HG02798 (cell line): ENCODE results near the gene FERD3L.

Experiments
- ATAC-seq: cut with Tn5 transposase; IDR thresholded peaks from one replicate; pipeline ENCODE4 v1.9.1; 2021; ENCODE audit warnings: mild to moderate bottlenecking; ENCODE audit not compliant: unreplicated experiment, poor library complexity

The FERD3L gene

DNA sequence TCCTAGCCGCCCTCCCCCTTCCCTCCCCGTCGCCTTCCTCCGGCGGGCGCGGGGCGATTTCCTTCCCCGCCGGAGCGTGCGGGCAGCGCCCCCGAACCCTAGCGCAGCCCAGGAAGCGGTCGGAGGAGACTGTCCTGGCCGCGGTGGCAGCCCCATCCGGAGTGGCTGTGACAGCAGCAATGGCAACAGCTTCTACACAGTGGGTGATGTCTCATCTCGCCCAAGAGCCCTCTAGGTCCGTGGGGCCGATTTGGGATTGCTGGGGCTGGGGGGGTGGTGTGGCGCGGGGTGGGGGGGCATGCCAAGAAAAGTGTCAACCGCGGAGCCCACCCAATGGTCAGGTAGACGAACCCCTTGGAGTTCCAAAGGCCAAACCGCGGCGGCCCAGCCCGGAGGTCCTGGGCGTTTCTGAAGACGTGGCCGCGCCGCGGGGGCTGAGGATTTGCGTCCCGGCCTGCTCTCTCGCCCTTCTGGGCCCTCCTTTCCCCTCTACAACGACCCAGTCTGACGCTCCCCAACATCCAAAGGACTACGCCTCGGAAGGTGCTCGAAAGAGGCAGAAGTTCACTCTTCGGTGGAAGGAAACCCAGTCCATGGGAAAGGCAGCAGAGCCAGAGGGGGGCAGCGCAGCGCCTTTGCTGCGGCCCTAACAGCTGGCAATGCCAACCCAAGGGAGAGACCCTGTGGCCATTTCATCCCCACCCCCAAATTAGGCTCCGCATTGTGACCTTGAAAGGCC is 27.2 kb downstream of the FERD3L start:
- no peak for ATAC-seq

DNA sequence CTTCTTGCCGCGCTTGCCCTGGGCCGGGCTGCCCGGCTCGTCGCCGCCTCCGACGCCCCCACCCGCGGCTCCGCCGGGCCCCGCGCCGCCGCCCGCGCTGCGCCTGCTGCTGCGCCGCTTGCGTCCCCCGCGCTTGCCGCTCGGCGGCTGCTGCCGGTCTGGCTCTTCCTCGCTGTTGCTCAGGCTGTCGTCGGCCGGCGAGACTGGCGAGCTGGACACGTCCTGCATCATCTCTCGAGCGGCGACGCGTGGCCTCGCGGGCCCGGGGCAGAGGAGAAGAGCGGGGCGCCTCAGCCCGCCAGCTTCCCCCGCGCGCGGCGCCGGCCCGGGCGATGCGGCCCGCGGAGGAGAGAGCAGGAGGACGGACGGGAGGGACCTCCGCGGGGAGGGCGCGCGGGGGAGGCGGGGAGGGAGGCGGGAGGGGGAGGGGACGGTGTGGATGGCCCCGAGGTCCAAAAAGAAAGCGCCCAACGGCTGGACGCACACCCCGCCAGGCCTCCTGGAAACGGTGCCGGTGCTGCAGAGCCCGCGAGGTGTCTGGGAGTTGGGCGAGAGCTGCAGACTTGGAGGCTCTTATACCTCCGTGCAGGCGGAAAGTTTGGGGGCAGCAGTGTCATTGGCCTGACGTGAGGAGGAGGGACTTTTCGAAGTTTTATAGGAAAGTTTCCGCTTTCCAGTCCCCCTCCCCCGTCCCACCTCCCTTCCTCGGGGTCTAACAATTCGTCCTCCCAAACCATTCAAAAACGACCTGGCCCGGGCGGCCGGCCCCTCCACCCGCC is 27.9 kb downstream of the FERD3L start, which contains the start of gene TWIST1:
TWIST1 (minus strand) TSS at position 546 of the 779 bp plus-strand sequence; CDS start at position 231, 315 bp downstream.
- peak; percentile 43 for ATAC-seq

DNA sequence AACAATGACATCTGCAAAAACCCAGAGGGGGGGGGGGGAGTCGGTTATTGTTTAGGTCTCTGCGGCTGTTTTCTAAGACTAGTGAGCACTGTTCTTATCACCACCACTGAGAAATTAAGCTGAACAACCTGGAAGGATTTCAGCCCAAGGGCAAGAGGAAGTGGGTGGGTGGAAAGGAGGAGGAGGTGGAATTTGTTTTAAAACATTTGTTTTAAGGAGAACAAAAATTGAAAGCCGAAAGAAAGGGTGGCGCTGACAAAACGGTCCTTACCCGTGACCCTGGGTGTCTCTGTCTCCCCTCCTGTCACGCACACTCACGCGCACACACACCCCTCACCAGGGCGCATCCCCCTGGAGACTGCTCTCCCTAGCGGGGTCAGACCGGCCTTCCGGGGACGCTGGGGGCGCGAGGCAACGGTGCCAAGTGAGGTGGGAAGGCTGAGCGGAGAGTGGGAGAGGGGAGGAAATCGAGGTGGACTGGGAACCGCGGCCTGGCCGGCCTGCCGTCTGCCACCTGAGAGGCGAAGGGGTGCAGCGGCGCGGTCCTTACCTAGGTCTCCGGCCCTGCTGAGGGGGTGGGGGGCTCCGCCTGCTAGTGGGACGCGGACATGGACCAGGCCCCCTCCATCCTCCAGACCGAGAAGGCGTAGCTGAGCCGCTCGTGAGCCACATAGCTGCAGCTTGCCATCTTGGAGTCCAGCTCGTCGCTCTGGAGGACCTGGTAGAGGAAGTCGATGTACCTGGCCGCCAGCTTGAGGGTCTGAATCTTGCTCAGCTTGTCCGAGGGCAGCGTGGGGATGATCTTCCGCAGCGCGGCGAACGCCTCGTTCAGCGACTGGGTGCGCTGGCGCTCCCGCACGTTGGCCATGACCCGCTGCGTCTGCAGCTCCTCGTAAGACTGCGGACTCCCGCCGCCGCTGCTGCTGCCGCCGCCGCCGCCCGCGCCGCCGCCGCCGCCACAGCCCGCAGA is 28.8 kb downstream of the FERD3L start:
- ATAC-seq, result peak; percentile 30

DNA sequence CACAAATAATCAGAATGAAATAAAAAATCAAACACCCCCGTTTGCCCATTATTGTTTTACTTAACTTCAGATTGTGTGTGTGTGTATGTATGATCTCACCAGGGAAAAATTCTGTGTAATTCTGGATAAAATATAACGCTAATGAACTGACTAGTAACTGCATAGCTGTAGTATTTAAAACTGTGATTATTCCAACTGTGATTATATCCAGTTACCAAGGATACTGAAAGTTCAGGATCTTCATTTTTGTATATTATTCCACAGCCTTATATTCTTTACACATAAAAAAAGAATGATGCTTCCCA is 30.7 kb downstream of the FERD3L start:
- ATAC-seq, result no peak

DNA sequence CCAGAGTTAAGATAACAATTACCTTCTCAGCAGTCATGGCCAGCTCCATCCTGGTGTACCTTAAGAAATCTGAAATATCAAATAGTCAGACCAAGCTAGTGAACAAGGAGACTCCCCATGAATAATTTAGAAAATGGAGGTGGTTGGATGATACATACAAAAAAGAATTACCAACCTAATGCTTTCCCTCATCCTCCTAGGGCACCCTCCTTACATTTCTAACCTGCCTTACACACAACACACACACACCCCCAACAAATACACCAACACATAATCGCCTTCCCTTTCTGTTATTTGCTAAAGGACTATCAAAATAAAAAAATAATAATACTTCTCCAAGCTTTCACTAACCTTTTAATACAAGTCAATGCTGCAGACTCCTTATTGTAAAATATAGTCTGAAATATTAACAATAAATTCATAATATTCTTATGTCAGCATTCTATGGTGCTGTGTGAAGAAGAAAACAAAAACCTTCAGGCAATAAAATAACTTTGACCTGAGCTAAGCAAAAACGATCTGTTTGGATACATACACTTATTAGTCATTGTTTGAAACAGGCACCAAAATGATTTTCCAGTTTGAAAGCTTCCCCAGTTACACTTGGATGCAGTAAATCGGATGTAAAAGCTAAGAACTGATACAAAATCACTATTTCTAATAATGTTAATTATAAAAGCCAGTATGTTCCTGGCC is 31.2 kb downstream of the FERD3L start:
- ATAC-seq, result no peak

DNA sequence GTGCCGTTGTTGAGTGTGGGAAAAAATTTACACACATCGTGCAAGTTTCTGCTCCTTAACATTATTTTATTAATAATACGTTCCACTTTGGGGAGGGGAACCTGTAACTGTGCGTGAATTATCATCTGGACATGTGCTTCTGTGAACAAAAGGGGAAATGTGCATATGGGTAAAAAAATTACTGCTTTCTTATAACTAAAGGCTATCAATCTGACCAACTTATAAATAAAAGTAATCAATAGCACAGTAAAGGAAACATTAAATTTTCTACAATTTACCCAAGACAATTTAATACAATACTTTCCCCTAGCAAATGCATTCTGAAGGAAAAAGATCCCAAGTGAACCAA is 32.2 kb downstream of the FERD3L start:
- no peak for ATAC-seq

DNA sequence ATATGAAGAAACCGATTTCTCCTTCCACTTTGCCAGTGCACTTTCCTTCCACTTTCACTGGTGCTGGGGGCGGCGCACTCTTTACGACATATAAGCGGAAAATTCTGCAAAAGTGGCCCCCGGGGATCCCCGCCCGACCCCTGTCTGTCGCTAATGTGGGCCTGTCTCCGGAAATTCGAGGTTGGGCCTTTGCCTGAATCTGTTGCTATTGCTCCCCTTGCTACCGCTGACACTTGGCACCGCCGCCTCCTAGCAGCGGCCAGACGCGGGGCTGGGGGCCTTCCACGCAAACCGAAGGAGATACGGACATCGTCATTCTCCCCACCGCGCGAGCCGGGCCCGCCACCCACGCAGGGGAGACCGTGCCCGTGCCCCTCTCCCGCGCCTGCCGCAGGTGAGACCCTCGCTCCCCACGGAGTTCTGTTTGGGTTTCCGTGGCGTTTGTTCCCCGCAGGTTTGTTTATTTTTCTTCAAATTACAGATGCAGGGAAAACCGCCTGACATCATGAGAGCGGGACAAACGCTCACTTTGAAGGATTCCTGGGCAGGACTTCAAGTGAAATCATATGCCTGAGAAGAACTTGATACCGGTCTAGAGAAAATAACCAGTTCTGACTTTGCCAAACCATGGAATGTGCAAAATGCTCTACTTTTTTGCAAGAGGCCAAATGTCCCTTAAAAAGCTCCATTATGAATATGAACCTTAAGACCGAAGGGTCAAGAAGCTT is 32.8 kb downstream of the FERD3L start:
- no peak for ATAC-seq

DNA sequence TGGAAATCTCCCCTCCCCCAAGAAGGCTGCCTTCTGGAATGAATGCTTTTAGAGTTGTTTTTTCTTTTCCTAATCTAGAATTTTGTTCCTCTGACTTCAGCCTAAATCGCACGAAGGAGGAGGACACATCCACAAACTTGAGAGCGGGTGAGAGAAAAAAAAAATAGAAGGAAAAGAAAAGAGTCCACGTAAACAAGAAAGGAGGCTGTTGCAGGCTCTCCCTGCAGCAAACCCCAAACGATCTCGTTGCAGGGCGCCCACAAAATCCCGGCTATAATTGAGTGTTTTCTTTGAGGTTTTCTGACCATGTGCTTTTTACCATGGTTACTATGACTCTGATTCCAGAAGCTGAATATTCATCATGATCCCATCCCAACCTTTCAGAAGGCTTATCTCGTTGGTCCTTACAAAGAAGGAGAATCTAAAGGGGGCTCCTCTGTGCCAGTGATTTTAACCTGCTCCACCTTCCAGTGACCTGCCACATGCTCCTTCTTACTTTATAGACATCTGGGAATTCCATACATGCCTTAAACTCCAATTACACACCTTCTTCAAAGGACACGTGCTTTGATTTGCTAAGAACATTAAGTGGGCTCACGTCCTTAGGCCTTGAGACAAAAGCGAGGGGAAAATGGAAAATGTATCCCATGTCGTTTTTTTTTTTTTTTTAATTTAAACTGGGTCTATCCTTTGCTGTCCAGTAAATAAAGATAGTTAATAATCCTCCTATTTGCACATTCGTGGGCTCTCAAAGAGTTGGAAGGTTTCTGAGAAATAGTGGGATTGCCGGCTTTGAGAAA is 33.5 kb downstream of the FERD3L start:
- no peak for ATAC-seq

DNA sequence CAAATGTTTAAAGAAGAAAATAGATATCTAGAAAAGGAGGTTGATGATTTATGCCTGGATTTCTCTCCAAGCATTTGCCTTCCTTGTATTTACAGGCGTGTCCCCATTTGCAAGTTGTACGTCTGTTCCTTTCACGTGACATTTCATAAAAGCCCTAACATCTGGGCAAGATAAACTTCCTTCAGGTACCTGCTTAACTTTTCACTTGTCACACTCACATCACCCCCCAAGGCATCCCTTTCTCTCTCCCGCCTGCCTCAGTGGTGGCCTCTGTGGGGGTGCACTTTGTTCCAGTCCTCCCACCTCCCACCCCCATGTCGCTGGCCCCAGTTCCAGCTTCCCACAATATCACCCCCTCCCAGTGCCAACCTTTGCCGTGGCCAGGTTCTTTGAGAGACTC is 34.4 kb downstream of the FERD3L start:
- ATAC-seq, result no peak

DNA sequence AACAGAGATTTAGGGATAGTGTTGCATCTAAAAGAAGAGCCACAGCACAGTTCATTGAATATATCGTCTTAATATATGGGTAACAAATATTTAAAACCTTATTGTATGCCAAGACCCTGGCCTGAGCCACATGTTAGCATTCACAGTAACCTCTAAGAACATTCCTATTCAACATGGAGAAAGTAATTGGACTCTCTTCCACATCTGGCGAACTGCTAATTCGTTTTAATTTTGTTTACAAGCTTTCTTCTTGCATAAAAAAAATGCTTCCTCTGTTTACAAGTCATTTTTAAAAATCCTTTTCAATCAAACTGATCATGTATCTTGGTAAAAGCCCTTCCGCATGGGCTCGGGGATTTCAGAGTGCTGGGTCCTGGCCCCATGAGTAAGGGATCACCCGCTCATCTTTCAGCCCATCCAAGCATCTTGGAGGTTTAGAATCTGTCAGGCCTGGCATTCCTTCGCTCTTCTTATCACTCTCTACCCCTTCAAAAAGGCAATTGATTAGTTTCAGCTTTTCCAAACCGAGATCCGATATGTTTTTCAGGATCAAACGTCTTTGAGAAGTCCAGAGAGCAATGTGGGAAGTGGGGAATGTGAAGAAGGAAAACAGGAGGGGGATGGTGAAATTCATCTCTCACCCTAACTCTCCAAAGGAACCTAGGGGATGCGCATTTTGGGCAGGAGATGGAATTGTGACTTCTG is 35.0 kb downstream of the FERD3L start:
- ATAC-seq, result no peak

DNA sequence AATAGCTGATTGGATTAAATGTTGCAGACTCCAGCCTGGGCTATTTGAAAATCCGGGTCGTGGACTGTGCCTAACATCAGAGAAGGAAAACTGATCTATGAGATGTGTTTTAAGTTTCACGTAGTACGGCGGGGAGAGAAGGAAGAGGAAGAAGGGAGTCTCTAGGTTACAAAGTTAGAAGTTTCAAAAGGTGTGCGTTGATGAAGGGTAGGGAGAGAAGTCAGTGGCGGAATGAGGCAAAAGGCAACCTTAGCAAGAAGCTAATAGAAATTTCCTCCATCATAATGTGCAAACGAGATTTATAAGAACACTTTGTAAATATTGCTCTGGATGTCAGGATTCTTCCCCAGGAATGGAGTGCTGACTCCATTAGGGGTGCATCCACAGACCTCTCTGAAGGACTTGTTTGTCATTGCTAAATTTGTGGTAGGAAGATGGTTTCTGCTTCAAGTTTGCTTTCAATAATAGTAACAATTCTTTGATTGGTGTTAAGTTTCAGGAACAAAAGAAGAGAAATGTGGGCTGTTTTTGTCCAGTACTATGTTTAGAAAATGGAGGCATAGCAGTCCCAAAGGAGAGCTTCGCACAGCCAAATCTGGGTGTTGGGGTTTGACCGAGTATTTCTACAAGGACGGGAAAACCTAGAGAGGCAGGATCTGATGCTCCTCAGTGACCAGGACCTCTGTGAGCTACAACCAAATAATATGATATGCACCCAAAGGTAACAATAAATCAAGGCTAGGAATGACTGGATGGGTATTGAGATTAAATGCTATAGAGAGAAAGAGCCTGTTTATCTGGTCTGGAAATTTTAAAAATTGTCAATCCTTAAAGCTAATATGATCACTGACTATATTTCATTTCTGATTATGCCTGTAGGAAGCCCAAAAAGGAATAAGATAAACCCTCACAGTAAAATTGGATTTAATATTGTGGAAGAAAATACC is 35.9 kb downstream of the FERD3L start:
- no peak for ATAC-seq

DNA sequence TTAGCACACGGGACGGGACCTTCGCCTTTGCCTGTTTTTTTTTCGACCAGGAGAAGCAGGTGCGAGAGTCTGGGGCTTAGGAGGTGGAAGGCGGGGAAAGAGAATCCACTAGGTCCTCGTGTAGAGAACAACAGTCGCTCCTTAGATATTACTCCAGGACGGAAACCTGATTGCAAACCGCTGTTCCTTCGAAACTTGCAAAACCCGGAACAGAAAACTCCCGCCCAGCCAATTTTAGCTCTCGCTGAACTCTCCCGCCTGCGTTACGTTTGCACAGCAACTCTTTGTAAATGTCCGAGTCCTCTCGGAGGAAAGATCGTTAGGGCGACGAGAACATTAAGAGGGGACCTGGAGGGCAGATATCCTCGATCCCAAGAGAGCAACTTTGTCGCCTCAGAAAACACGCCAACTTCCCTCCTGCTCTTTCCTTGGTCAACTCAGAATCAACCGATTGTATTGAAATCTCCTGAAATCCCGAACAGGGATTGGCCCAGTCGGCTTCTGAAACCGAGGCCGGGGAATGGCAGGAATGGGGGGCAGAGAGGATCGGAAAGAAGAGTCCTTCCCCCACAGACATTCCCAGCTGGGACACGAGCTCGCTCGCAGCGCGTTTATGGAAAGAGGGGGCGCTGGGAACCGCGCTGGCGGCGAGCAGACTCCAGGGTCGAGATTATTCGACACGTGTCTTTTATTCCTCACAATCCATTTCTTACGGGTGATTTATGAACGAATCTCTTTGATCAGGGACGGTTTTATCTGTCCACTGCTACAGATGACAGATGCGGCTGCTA is 37.7 kb downstream of the FERD3L start:
- ATAC-seq, result no peak

DNA sequence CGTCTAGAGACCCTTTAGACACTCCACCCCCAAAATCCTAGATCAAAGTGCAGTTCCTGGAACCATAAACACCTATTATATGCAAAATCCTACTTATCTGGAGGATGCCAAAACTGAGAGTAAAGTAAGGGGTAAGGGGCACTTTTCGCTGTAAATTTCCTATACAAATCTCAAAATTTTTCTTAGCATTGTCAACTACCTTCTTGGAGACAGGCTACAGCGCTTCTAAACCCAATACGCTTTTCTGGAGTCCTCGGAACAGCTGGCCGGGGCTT is 38.2 kb downstream of the FERD3L start:
- ATAC-seq, result no peak

DNA sequence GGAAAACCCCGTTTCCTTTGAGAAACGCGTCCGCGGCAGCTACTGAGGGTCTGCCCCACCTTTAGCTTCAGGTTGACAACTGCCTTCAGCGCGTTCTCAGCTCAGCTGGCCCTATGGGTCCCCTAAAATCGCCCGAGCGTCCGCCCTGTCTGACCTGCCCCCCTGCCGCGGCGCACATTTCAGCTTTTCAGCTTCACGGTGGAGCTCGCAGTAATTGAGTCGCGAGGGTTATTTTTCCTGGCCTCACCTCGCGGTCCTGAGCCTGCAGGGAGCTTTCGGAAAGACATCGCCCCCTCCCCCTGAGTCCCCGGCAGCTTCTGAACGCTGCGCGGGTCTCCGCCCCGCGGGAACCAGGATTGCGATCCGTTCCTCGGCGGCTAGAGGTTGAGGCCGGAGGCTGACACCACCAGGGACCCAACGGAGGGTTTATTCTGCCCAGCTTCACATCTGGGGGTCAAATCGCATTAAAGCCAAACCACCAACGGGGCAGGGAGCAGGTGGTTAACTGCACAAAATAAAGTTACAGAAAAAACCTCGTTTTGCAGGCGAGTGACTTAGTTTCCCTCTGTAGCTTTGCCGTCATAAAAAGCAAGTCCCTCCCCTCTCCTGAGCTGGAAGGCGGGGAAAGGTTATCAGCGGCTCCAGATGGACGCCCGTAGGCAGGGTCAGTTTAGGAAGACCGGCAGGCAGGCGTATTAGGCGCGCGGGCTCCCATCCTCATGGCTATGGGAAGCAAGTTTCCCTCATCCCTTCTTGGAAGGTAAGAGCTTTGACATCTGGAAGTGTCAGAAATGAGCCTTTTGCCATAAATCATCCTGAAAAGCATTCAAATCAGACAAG is 38.8 kb downstream of the FERD3L start:
- no peak for ATAC-seq

DNA sequence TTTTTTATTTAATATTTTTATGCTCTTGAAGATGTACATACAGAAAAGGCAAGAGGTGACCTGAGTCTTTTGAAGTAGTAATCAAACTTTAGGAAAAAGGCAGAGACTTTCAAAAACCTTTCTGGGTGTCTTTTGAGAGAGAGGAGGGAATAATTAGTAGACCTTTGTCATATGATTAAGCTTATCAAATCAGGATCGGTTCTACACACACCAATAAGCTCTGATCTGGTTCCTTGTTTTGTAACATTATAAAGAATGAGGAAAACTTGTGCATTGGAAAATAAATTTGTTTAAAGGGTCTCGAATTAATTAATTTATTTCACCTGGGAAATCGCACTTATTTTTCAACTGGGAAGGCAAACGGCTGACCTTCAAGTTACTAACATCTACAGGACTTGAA is 39.7 kb downstream of the FERD3L start:
- ATAC-seq, result no peak

DNA sequence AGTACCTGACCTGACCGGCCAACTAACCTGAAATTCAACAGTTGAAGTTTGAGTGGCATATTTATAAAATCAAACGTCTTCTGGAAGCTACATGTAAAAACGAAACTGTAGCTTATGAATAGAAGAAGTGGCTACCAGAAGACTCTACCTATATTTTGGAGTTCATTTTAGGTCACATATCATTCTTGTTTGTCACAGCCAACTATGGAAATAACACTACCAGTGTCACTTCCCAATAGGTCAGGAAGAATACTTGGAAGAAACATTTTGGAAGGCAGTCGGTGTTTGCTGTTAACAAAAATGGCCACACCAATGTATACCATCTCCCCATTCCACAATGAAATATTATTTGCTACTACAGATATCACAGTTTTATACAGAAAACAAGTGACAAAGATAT is 40.4 kb downstream of the FERD3L start:
- no peak for ATAC-seq
